ENCODE results near the gene SFI1.
"Not testable (repeated sequence)": the region's sequence is repeated elsewhere in the genome, so short reads cannot be mapped to it uniquely, and the experiment has no call there.

The SFI1 gene

GRCh38 chr22:31584804-31585160 lies 88.4 kb downstream of the SFI1 start:
- no peak for DNase-seq (ENCODE audit: low spot score)
- TF ChIP-seq, protein P1, sequence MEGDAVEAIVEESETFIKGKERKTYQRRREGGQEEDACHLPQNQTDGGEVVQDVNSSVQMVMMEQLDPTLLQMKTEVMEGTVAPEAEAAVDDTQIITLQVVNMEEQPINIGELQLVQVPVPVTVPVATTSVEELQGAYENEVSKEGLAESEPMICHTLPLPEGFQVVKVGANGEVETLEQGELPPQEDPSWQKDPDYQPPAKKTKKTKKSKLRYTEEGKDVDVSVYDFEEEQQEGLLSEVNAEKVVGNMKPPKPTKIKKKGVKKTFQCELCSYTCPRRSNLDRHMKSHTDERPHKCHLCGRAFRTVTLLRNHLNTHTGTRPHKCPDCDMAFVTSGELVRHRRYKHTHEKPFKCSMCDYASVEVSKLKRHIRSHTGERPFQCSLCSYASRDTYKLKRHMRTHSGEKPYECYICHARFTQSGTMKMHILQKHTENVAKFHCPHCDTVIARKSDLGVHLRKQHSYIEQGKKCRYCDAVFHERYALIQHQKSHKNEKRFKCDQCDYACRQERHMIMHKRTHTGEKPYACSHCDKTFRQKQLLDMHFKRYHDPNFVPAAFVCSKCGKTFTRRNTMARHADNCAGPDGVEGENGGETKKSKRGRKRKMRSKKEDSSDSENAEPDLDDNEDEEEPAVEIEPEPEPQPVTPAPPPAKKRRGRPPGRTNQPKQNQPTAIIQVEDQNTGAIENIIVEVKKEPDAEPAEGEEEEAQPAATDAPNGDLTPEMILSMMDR (IDR thresholded peaks at IDR 0.05; ENCODE audit: extremely low read depth, insufficient read depth, missing control alignments): no peak
- in situ Hi-C loops (cut with MboI; ENCODE audit: low pct_unique_long_range_greater_than_20kb, low sequenced_read_pairs, unreplicated experiment): no loop called here

- no peak for DNase-seq (ENCODE audit: low spot score)
- in situ Hi-C loops (cut with MboI; ENCODE audit: low pct_unique_long_range_greater_than_20kb, low sequenced_read_pairs, unreplicated experiment): no loop called here
- TF ChIP-seq, protein P1 (IDR thresholded peaks at IDR 0.05; ENCODE audit: extremely low read depth, insufficient read depth, missing control alignments): no peak
These were observed 89.0 kb downstream of the SFI1 start for GRCh38 chr22:31585161-31585859.

DNA sequence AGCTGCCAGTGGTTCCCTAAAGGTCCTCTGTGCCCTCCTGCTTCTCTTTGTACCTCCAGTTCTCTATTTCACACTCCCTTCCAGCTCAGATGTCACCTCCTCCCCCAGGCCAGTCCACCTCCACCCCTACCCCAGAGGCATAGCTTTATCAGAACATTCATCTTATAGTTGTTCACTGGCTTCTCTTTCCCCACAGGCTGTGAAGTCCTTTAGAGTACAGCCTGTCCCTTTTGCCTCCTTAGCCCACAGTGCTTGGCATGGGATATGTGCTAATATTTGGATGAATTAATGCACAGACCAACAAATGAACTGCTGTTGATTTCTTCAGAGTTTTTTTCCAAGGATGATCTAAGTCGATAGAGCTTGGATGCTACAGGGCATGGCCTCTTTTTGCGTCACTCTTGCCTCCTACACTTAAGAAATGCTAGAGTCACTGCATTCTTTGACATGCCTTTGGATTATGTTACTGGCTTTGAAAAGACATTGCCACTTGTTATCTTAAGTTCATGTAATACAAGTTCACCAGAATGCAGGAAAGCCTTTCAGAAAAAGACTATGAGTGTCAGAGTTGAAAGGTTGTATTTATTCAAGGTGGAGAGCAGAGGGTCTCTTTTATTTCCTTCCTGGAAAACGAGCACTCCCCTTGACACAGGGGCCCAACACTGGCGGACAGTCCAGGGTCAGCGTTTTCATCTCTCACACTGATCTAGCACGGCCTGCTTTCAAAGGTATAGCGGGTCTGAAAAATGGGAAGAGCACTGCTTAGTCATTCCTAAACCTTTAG lies 90.0 kb downstream of the SFI1 start:
- no peak for DNase-seq (ENCODE audit: low spot score)
- TF ChIP-seq, protein P1 (IDR thresholded peaks at IDR 0.05; ENCODE audit: extremely low read depth, insufficient read depth, missing control alignments): no peak
- in situ Hi-C loops (cut with MboI; ENCODE audit: low pct_unique_long_range_greater_than_20kb, low sequenced_read_pairs, unreplicated experiment): no loop called here

GRCh38 chr22:31588970-31589675 lies 92.8 kb downstream of the SFI1 start:
- TF ChIP-seq, protein P1 (IDR thresholded peaks at IDR 0.05; ENCODE audit: extremely low read depth, insufficient read depth, missing control alignments): no peak
- in situ Hi-C loops (cut with MboI; ENCODE audit: low pct_unique_long_range_greater_than_20kb, low sequenced_read_pairs, unreplicated experiment): no loop called here
- DNase-seq (ENCODE audit: low spot score): no peak

- DNase-seq (ENCODE audit: low spot score); in situ Hi-C loops (cut with MboI; ENCODE audit: low pct_unique_long_range_greater_than_20kb, low sequenced_read_pairs, unreplicated experiment): not testable (repeated sequence)
These were observed 93.8 kb downstream of the SFI1 start for GRCh38 chr22:31590161-31590560.

GRCh38 chr22:31595271-31595670 lies 98.9 kb downstream of the SFI1 start:
- in situ Hi-C loops (cut with MboI; ENCODE audit: low pct_unique_long_range_greater_than_20kb, low sequenced_read_pairs, unreplicated experiment): no loop called here
- no peak for DNase-seq (ENCODE audit: low spot score)
- TF ChIP-seq, protein P1 (IDR thresholded peaks at IDR 0.05; ENCODE audit: extremely low read depth, insufficient read depth, missing control alignments): no peak

Measured in GM13977 (cell line).